ENCODE results near the gene TPD52L1.

Gene TPD52L1

DNA sequence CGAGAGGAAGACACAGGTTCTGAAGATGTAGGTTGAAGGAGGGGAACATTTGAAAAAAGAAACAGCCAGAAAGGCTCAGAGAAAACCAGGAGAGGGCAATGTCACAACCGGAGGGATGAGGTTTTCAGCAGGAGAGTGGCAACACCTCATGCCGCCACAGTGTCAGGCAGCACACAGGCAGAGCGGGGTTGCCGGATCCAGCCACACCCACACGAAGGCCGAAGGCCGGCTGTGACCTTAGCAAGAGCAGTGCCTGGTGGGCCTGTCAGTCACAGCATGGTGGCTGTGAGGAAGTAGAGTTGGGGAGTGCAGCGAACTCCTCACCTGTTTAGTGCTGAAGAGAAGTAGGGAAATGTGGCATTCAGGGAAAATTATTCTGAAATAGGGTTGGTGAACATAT lies 134.1 kb downstream of the TPD52L1 start:
- no peak for DNase-seq (ENCODE audit: extremely low read depth, low read depth)
- no peak overlapping the region for H3K4me3 ChIP-seq (replicated peaks; ENCODE audit: low read depth, low read length)
- TF ChIP-seq, protein P1, sequence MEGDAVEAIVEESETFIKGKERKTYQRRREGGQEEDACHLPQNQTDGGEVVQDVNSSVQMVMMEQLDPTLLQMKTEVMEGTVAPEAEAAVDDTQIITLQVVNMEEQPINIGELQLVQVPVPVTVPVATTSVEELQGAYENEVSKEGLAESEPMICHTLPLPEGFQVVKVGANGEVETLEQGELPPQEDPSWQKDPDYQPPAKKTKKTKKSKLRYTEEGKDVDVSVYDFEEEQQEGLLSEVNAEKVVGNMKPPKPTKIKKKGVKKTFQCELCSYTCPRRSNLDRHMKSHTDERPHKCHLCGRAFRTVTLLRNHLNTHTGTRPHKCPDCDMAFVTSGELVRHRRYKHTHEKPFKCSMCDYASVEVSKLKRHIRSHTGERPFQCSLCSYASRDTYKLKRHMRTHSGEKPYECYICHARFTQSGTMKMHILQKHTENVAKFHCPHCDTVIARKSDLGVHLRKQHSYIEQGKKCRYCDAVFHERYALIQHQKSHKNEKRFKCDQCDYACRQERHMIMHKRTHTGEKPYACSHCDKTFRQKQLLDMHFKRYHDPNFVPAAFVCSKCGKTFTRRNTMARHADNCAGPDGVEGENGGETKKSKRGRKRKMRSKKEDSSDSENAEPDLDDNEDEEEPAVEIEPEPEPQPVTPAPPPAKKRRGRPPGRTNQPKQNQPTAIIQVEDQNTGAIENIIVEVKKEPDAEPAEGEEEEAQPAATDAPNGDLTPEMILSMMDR (IDR thresholded peaks at IDR 0.05; ENCODE audit: low read depth, low read length, missing control alignments): no peak

DNA sequence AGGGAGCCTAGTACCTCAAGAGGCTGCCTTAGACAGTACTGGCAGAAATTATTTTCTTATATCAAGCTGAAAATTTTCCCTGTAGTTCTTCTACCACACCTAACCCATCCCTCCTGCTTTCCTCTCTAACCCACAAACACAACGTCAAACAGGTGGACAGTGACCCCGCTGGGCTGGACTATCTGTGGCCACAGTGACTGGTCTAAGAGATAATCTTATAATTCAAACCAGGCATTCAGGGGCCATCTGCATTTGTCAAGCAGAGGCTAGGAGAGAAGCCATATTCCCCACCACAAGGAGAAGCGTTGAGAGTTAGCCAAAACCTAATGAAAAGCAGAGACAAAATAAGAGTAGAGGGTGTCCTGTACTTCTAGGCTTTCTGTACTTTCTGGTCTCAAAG lies 140.0 kb downstream of the TPD52L1 start:
- TF ChIP-seq, protein P1 (IDR thresholded peaks at IDR 0.05; ENCODE audit: low read depth, low read length, missing control alignments): no peak
- no peak overlapping the region for H3K4me3 ChIP-seq (replicated peaks; ENCODE audit: low read depth, low read length)
- DNase-seq (ENCODE audit: extremely low read depth, low read depth): no peak

DNA sequence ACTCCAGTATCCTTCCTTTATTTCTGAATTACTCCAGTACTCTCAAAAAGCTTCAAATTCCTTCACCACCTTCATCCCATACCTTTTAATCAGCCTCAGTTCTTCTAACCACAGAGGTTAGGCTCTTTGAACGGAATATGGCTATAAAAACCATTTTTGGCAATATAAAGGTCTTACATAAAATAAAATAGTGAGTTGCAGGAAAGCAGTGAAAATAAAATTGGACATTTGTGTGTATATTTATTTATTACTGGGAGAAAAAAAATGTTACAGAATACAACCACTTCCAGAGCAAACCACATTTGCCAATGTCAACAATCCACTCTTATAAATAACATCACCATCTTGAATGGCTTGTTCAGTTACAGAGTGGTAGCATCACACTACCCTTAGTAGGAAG lies 140.5 kb downstream of the TPD52L1 start:
- DNase-seq (ENCODE audit: extremely low read depth, low read depth): no peak
- TF ChIP-seq, protein P1 (IDR thresholded peaks at IDR 0.05; ENCODE audit: low read depth, low read length, missing control alignments): no peak
- no peak overlapping the region for H3K4me3 ChIP-seq (replicated peaks; ENCODE audit: low read depth, low read length)

DNA sequence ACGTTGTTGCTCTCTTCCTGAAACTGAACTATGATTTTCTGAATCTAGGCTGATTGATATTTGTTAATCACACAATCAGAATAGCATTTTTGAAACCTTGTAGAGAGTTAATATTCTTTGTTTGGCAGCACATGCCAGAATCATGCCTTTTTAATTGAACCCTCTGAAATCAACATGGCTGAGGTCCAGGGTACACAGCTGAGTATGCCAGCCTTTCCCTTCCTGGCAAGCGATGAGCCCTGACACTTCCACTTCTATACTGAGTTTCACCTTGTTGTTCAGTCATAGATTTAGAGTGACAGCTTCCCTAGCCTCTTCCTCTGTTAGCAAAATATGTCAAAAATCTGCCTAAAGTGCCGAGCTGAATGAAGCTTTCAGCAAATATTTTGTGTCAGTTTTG lies 141.4 kb downstream of the TPD52L1 start:
- TF ChIP-seq, protein P1 (IDR thresholded peaks at IDR 0.05; ENCODE audit: low read depth, low read length, missing control alignments): no peak
- no peak for DNase-seq (ENCODE audit: extremely low read depth, low read depth)

DNA sequence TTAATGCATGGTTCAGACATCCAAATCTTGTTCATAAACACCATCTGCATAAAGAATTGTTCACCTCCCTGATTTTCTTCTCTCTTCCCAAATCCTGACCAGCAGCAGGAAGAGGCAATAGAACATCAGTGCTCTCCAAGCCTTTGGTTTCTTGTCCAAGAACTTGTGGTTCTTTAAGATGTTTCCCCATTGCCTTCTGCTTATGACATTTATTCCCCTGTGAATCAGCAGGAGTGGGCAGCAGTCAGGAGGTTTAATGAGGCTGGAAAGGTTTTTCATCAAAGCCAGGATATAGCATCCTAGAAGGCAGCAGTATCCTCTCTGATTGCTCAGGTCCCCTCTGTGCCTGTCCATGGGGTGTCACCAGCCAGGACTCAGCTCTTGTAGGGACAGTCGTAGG lies 142.9 kb downstream of the TPD52L1 start:
- H3K4me3 ChIP-seq (replicated peaks; ENCODE audit: low read depth, low read length): no peak overlapping the region
- no peak for DNase-seq (ENCODE audit: extremely low read depth, low read depth)
- TF ChIP-seq, protein P1 (IDR thresholded peaks at IDR 0.05; ENCODE audit: low read depth, low read length, missing control alignments): no peak

More for the DNA sequence above, 141.4 kb downstream of the TPD52L1 start:
- H3K4me3 ChIP-seq (replicated peaks; ENCODE audit: low read depth, low read length): no peak overlapping the region

DNA sequence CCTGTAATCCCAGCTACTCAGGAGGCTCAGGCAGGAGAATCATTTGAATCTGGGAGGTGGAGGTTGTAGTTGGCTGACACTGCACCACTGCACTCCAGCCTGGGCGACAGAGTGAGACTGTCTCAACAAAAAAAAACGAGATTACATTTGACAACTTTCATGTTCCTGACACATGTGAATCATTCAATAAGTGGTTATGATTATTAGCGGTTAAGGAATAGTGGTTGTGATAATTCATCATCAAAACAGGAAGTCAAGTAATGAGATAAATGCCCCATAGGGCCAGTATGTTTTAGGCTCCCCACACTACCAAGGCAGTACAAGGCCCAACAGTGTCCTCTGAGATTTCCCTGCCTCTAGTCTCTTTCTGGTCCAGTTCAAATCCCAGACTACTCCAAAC lies 145.7 kb downstream of the TPD52L1 start:
- no peak overlapping the region for H3K4me3 ChIP-seq (replicated peaks; ENCODE audit: low read depth, low read length)
- no peak for DNase-seq (ENCODE audit: extremely low read depth, low read depth)
- TF ChIP-seq, protein P1 (IDR thresholded peaks at IDR 0.05; ENCODE audit: low read depth, low read length, missing control alignments): no peak

DNA sequence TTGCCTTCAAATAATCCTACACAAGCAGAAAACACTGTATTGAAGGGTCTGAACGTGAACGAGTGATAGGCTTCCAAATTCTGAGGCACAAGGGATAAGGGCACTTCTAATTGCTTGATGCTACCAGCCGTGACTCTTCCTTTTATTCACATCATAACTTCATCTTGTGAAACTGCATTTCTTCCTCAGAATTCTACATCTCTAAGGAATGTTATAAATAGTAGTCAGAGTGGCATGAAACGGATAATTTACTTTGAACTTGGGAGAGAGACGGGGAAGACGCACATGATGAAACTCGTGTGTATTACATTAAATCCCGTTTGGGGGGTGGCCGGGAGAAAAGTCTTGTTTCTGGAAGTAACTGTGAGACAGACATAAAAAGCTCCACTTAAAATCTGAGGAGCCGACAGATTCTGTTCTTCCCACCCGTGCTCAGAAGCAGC lies 147.4 kb downstream of the TPD52L1 start:
- no peak for DNase-seq (ENCODE audit: extremely low read depth, low read depth)
- TF ChIP-seq, protein P1 (IDR thresholded peaks at IDR 0.05; ENCODE audit: low read depth, low read length, missing control alignments): no peak
- H3K4me3 ChIP-seq (replicated peaks; ENCODE audit: low read depth, low read length): peak overlapping the region; percentile 76
